Glutamatergic neuron (in vitro differentiated cells): ENCODE data around the gene MED16. TPM values are rescaled to one million over a fixed set of nuclear protein-coding genes. Genes with fewer than 3 reads are reported as not detected.

Source experiments
- DNase-seq: peaks from one replicate; pipeline ENCODE4 v3.0.0; 2022
- H3K27ac Mint-ChIP-seq: one replicate; pipeline ENCODE4 v1.8.0; 2020; ENCODE audit warnings: mild to moderate bottlenecking, mixed read lengths, inconsistent platforms; ENCODE audit not compliant: unreplicated experiment
- H3K27me3 Mint-ChIP-seq: one replicate; pipeline ENCODE4 v1.8.0; 2020; ENCODE audit warnings: mild to moderate bottlenecking, moderate library complexity, mixed read lengths, inconsistent platforms; ENCODE audit not compliant: unreplicated experiment
- H3K36me3 Mint-ChIP-seq: one replicate; pipeline ENCODE4 v1.8.0; 2020; ENCODE audit warnings: mild to moderate bottlenecking, mixed read lengths, inconsistent platforms; ENCODE audit not compliant: unreplicated experiment
- H3K4me1 Mint-ChIP-seq: one replicate; pipeline ENCODE4 v1.8.0; 2020; ENCODE audit warnings: mild to moderate bottlenecking, low read depth, mixed read lengths, inconsistent platforms; ENCODE audit not compliant: unreplicated experiment
- H3K4me3 Mint-ChIP-seq: one replicate; pipeline ENCODE4 v1.8.0; 2020; ENCODE audit warnings: mild to moderate bottlenecking, mixed read lengths, inconsistent platforms; ENCODE audit not compliant: unreplicated experiment
- H3K9me3 Mint-ChIP-seq: one replicate; pipeline ENCODE4 v1.8.0; 2020; ENCODE audit warnings: mild to moderate bottlenecking, moderate library complexity, mixed read lengths, inconsistent platforms; ENCODE audit not compliant: unreplicated experiment
- total RNA-seq: library from RNA; stranded (reverse); fragmentation: NEBNext Ultra II Directional; extraction: Animal tissue kit (Norgen Biotek cat#: 25700); gene quantifications from one replicate; pipeline ENCODE4 v1.2.1, GENCODE V29; 2021; ENCODE audit not compliant: unreplicated experiment
- TF ChIP-seq, protein P1 (sequence below): fragments of 200-600 bp; sonication (generic); IDR thresholded peaks from one replicate; pipeline ENCODE4 v1.5.0; 2021; ENCODE audit not compliant: partially characterized antibody, unreplicated experiment

MED16 gene
- total RNA-seq, 1 donor from 2014 or later, result 65.0 TPM

DNA sequence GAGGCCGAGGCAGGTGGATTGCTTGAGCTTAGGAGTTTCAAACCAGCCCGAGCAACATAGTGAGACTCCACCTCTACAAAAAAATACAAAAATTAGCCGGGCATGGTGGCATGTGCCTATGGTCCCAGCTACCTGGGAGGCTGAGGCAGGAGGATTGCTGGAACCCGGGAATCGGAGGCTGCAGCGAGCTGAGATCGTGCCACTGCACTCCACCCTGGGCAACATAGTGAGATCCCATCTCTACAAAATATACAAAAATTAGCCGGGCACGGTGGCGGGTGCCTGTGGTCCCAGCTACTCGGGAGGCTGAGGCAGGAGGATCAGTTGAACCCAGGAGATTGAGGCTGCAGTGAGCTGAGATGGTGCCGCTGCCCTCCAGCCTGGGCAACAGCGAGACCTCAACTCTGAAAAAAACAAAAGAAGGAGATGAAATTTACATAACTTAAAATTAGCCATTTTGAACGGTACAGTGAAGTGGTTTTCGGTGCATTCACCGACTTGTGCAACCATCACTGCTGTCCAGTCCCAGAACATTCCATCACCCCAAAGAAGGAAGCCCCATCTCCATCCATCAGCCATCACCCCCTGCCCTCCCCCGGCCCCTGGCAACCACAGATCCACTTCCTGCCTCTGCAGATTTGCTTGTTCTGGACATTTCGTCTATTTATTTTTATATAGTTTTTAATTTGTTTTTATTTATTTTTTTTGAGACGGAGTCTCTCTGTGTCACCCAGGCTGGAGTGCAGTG is 66.9 kb downstream of the MED16 start:
- Mint-ChIP-seq H3K27me3 (peaks cover 4% of the 10 kb centered on the region), H3K4me3 (no peak overlapping the region), H3K27ac (no peak overlapping the region), H3K4me1 (peaks cover 3% of the 10 kb centered on the region), H3K9me3 (peaks cover 7% of the 10 kb centered on the region), H3K36me3 (no peaks in the 10 kb centered on the region)
- no peak for DNase-seq
- TF ChIP-seq, protein P1, sequence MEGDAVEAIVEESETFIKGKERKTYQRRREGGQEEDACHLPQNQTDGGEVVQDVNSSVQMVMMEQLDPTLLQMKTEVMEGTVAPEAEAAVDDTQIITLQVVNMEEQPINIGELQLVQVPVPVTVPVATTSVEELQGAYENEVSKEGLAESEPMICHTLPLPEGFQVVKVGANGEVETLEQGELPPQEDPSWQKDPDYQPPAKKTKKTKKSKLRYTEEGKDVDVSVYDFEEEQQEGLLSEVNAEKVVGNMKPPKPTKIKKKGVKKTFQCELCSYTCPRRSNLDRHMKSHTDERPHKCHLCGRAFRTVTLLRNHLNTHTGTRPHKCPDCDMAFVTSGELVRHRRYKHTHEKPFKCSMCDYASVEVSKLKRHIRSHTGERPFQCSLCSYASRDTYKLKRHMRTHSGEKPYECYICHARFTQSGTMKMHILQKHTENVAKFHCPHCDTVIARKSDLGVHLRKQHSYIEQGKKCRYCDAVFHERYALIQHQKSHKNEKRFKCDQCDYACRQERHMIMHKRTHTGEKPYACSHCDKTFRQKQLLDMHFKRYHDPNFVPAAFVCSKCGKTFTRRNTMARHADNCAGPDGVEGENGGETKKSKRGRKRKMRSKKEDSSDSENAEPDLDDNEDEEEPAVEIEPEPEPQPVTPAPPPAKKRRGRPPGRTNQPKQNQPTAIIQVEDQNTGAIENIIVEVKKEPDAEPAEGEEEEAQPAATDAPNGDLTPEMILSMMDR, result no peak

DNA sequence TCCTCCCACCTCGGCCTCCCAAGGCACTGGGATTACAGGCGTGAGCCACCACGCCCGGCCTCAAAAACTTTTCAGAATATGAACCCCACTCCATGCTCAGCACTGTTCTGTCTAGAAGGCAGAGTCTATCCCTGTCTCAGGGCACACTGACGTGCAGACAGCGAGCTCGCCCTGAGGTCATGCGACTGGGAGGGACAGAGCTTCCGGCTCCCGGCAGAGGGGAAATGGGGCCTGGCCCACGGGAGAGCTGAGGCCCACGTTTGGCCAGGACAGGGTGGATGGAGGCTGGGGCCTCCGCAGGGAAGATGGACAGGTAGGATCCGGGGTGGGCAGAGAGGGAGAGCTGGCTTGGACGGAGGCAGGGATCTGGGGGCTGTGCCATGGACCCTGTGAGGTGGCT is 68.1 kb downstream of the MED16 start:
- Mint-ChIP-seq H3K9me3 (peaks cover 8% of the 10 kb centered on the region), H3K27ac (no peak overlapping the region), H3K4me1 (peaks cover 3% of the 10 kb centered on the region), H3K36me3 (no peaks in the 10 kb centered on the region), H3K4me3 (no peak overlapping the region), H3K27me3 (peaks cover 4% of the 10 kb centered on the region)
- TF ChIP-seq, protein P1, result no peak
- DNase-seq, result no peak

DNA sequence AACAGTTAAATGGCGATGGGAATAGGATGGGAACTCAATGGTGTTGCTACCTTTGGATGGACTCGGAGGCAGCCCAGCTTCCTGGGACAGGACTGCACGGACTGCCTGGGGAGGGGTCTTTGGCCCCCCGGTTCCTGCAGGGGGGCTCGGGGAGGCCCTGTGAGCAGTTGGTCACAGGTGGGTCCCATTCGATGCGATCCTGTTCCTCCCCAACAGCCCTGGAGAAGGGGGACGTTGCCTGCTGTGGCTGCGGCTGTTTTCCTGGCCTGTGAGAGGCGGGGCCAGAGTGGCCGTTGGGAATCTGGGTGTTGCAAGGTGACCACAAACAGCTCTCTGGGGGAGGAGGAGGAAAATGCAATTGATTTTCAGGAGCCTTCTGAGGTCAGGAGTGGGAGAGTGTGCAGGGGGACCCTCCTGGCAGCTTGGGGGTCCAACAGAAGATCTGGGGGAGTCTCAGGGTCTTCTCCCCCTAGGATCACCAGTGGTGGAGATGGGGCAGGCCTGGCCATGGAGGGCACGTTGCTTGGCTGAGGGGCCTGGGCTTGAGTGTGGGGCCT is 69.3 kb downstream of the MED16 start:
- Mint-ChIP-seq H3K4me3 (no peak overlapping the region), H3K9me3 (peaks cover 8% of the 10 kb centered on the region), H3K27me3 (peaks cover 5% of the 10 kb centered on the region), H3K36me3 (no peaks in the 10 kb centered on the region), H3K27ac (peak overlapping the region; percentile 71), H3K4me1 (peaks cover 3% of the 10 kb centered on the region)
- DNase-seq, result no peak
- TF ChIP-seq, protein P1, result no peak

DNA sequence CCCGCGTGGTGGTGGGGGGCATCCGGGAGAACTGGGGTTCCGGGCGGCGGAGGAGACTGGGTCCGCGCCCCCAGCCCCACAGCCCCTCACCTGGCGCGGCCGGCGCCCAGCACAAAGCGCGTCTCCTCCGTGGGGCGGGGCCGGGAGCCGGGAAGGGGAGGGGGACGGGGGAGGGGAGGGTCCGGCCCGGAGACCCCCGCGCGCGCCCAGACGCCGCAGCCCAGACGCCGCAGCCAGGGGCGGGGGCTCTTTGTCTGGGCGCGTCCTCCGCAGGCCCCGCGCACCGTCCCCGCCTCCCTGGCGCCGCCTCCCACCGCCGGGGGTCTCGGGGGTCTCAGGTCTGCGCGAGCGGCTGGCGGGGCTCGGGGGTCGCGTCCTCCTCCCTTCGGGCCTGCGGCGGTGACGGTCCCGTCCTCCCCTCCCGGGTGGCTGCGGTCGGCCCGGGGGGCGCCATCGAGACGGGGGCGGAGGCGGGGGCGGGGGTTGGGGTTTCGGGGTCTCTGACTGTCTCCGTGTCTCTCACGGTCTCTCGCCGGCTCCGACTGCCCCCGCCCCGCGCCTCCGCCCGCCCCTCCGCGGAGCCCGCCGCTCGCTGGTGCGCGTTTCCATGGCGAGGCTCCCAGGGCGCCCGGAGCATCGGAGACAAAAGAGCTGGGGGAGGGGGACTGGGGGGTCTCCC is 71.0 kb downstream of the MED16 start, which contains the start of gene PLPPR3:
PLPPR3 (minus strand) TSS at position 131 of the 679 bp plus-strand sequence. CDS start 396 bp downstream, outside the sequence.
- H3K36me3 Mint-ChIP-seq, result no peaks in the 10 kb centered on the region
- peak within 1 kb of the TSS; percentile 71 for H3K27ac Mint-ChIP-seq
- H3K9me3 Mint-ChIP-seq, result peaks cover 8% of the 10 kb centered on the region
- H3K27me3 Mint-ChIP-seq, result peaks cover 5% of the 10 kb centered on the region
- H3K4me1 Mint-ChIP-seq, result peaks cover 3% of the 10 kb centered on the region
- peak within 1 kb of the TSS; percentile 78 for H3K4me3 Mint-ChIP-seq
- TF ChIP-seq, protein P1, result no peak
- DNase-seq, result peak; percentile 90
